ENCODE data around the gene LRSAM1.

GRCh38 chr9:127455324-127455992 is 4.1 kb downstream of the LRSAM1 start:
- TF ChIP-seq CTCF (IDR thresholded peaks at IDR 0.05) (no peak), POLR2A (IDR thresholded peaks at IDR 0.05) (no peak), EP300 (IDR thresholded peaks at IDR 0.05) (no peak)
